GM12891 (cell line): Measurements from ENCODE around the gene IZUMO1.

Experiments used
- DNase-seq: peaks from one replicate; pipeline ENCODE4 v3.0.0; 2011; ENCODE audit warnings: low spot score; ENCODE audit not compliant: insufficient read length
- FAIRE-seq: peaks from 2 replicates; lab custom pipeline; 2011; peaks lifted over from hg19 to GRCh38; lab: Jason Lieb, UNC
- PAX5 ChIP-seq: IDR thresholded peaks from 2 replicates; pipeline ENCODE4 v1.6.1; 2011; ENCODE audit warnings: low read length, moderate library complexity, mild to moderate bottlenecking; ENCODE audit not compliant: insufficient read depth, severe bottlenecking
- POLR2A ChIP-seq: IDR thresholded peaks from 2 replicates; pipeline ENCODE4 v1.6.1; 2011; ENCODE audit warnings: low read depth, low read length, control low read depth
- POLR2AphosphoS5 ChIP-seq: IDR thresholded peaks from 2 replicates; pipeline ENCODE4 v1.6.1; 2011; ENCODE audit warnings: low read depth, low read length, control low read depth
- POU2F2 ChIP-seq: IDR thresholded peaks from 2 replicates; pipeline ENCODE4 v1.6.1; 2011; ENCODE audit warnings: low read depth, mild to moderate bottlenecking, control low read depth, low read length, moderate library complexity
- SPI1 ChIP-seq: IDR thresholded peaks from 2 replicates; pipeline ENCODE4 v1.6.1; 2011; ENCODE audit warnings: low read depth, low read length, control low read depth
- TAF1 ChIP-seq: IDR thresholded peaks from 2 replicates; pipeline ENCODE4 v1.6.1; 2011; ENCODE audit warnings: low read depth, low read length, control low read depth

Gene IZUMO1

DNA sequence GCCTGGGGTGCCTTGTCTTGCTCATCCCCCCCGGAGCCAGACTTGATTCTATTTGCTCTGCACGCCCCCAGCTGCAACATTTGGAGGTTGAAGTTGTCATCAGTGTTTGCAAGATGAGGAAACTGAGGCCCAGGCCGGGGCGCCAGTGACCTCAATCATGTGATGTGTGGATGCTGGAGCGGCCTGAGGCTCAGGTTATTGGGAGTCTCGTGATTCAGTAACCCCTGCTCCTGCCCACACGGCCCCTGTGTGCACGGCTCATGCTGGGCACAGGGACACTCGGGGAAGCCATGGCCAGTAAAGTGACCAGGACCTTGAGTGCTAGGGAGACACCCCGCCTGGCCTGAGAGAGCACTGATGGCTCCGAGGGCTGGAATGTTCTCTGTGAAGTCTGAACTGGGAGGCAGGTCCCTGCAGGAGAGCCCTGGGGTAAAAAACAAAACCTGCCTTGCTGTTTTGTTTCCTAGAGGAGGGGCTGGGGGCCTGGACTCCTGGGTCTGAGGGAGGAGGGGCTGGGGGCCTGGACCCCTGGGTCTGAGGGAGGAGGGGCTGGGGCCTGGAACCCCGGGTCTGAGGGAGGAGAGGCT is 10.5 kb upstream of the IZUMO1 start:
- TF ChIP-seq POU2F2 (no peak), TAF1 (no peak), PAX5 (no peak), SPI1 (no peak), POLR2AphosphoS5 (no peak), POLR2A (no peak)
- DNase-seq (no peak), FAIRE-seq (no peak)

DNA sequence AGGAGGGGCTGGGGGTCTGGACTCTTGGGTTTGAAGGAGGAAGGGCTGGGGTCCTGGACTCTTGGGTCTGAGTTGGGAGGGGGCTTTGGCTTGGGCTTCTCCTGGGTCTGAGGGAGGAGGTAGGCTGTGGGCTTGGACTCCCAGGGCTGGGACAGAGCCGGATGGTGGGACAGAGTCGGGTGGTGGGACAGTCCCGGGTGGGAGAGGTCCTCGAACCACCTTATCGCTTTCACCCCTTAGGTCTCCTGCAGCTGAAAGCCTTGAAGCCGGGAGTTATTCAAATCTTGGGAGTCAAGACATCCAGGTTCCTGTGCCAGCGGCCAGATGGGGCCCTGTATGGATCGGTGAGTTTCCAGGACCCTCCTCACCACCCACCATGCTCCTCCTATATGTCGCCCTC is 10.0 kb upstream of the IZUMO1 start:
- FAIRE-seq (no peak), DNase-seq (no peak)
- TF ChIP-seq PAX5: no peak
- no peak for TF ChIP-seq SPI1
- TF ChIP-seq POLR2AphosphoS5: no peak
- no peak for TF ChIP-seq TAF1
- no peak for TF ChIP-seq POU2F2
- no peak for TF ChIP-seq POLR2A

DNA sequence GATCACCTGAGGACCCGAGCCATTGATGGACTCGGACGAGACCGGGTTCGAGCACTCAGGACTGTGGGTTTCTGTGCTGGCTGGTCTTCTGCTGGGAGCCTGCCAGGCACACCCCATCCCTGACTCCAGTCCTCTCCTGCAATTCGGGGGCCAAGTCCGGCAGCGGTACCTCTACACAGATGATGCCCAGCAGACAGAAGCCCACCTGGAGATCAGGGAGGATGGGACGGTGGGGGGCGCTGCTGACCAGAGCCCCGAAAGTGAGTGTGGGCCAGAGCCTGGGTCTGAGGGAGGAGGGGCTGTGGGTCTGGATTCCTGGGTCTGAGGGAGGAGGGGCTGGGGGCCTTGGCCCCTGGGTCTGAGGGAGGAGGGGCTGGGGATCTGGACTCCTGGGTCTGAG is 9.5 kb upstream of the IZUMO1 start:
- DNase-seq: no peak
- TF ChIP-seq PAX5: no peak
- FAIRE-seq: no peak

DNA sequence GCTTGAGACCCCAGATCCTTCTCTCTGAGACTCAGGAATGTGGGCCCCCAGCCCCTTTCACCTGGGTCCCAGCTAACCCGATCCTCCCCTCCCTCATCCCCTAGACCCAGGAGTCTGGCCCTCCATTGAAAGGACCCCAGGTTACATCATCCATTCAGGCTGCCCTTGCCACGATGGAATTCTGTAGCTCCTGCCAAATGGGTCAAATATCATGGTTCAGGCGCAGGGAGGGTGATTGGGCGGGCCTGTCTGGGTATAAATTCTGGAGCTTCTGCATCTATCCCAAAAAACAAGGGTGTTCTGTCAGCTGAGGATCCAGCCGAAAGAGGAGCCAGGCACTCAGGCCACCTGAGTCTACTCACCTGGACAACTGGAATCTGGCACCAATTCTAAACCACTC is 9.1 kb upstream of the IZUMO1 start:
- FAIRE-seq (no peak), DNase-seq (no peak)
- TF ChIP-seq POLR2AphosphoS5: no peak
- no peak for TF ChIP-seq SPI1
- no peak for TF ChIP-seq PAX5
- no peak for TF ChIP-seq POU2F2
- TF ChIP-seq POLR2A: no peak
- TF ChIP-seq TAF1: no peak

DNA sequence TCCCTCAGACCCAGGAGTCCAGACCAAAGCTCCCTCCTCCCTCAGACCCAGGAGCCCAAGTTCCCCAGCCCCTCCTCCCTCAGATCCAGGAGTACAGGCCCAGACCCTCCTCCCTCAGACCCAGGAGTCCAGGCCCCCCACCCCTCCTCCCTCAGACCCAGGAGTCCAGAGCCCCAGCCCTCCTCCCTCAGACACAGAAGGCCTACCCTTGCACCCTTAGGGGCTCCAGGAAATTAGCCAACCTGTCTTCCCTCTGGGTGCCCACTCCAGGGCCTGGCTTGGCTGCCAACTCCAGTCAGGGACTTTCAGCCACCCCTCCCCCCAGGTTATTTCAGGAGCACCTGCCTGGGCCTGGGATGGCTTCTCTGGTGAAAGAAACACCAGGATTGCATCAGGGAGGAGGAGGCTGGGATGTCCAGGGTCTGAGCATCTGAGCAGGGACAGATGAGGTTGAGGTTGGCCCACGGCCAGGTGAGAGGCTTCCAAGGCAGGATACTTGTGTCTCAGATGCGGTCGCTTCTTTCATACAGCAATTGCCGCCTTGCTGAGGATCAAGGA is 8.5 kb upstream of the IZUMO1 start, which contains the start of gene FGF21:
Gene FGF21, plus strand, starts transcription at position 441 of the 558 bp plus-strand sequence. CDS start 713 bp downstream, outside the sequence.
- no peak for FAIRE-seq
- no peak for DNase-seq
- no peak for TF ChIP-seq POU2F2
- no peak for TF ChIP-seq TAF1
- no peak for TF ChIP-seq POLR2AphosphoS5
- TF ChIP-seq POLR2A: no peak
- TF ChIP-seq SPI1: no peak
- TF ChIP-seq PAX5: no peak

DNA sequence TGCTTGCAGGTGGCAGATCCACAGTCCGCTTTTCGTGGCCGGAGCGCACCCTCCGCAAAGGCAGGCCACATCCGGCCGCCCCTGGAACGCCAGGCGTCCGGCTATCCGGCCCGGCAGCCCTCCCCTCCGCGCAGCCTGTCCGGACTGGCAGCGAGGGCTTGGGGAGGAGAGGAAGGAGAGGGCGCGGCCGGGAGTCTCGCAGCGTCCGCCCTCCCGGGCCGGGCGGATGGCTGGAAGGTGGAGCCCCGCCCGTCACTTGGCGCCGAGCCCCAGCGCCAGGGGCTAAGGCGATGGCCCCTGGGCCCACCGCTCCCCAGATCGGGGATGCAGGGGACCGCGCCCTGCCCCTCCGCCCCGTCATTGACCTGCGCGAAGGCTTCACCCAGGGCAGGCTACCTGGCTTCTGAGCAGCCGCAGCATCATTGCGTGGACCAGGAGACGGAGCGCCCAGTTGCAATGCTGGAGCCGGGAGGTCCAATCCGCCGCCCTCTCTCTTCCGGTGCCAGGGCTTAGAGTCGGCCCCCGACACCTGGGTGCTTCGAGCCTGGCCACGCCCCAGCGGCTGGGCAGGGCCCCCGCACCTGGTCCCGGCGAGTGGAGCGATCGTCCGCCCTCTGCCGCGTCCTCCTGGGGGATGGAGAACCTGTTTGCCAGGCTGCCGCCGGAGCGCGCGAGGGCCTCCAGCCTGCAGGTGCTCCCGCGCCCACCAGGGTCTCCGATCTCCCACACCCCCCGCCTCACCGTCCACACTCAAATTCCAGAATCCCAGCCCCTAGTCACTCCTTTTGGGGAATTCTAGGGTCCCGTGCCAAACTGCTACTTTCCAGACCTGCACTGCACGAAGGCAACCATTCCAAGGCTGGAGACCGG is 6.0 kb upstream of the IZUMO1 start, which contains the start of gene FUT1:
Gene FUT1, minus strand, starts transcription at position 146 of the 870 bp plus-strand sequence. CDS start 1,360 bp downstream, outside the sequence.
- TF ChIP-seq POU2F2 (no peak), SPI1 (no peak)
- FAIRE-seq (no peak), DNase-seq (no peak)

DNA sequence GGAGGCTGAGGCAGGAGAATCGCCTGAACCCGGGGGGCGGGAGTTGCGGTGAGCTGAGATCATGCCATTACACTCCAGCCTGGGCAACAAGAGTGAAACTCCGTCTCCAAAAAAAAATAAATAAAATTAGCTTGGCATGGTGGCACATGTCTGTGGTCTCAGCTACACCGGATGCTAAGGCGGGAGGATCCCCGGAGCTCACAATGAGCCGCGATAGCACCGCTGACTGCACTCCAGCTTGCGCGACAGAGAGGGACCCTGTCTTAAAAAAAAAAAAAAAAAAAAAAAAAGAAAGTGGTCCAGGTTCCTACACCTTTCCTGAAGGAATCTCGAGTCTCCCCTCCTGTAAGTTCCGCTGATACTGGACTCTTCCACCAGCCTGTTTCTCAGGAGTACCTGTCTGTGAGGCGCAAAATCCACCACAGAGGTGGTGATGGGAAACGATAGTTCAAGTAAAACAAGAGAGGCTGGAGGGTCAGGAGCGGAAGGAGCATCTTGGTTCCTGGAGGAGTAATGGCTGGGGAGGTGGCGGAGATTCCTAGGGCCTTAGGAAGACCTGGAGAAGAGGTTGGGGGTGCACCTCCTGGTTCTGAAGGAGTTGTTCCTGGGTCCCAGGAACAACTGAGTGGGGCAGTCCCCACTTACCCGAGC is 5.3 kb upstream of the IZUMO1 start:
- DNase-seq (no peak), FAIRE-seq (no peak)
- TF ChIP-seq POLR2AphosphoS5 (no peak), TAF1 (no peak), POU2F2 (no peak), SPI1 (no peak), PAX5 (no peak), POLR2A (no peak)

DNA sequence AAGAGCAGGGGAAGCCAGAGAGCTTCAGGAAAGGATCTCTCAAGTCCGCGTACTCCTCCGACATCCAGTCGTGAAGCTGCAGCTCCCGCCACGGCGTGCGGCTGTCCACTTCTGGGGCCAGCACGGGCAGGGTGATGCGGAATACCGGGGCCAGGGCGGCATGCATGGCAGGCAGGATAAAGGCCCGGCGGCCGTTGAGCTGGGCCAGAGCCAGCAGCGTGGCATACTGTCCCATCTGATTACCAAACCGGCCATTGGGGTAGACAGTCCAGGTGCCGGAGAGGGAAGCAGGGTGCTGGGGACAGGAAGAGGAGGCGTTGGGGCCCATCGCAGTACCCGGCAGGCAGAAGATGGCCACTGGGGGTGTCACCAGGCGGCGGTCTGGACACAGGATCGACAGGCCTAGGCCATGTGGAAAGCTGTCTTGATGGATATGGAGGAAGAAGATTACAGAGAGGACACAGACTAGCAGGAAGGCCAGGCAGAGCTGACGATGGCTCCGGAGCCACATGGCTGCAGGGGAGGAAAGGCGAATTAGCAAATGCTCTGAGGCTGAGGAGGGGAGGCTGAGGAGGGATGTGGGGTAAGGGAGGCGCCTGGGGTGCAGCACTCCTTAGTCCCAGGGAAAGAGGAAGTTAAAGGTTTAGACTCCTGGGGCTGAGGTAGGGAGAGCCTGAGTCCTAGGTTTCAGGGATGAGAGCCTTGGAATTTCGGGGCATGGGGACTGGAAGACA is 4.2 kb upstream of the IZUMO1 start:
- FAIRE-seq (no peak), DNase-seq (no peak)
- no peak for TF ChIP-seq SPI1
- no peak for TF ChIP-seq POU2F2

DNA sequence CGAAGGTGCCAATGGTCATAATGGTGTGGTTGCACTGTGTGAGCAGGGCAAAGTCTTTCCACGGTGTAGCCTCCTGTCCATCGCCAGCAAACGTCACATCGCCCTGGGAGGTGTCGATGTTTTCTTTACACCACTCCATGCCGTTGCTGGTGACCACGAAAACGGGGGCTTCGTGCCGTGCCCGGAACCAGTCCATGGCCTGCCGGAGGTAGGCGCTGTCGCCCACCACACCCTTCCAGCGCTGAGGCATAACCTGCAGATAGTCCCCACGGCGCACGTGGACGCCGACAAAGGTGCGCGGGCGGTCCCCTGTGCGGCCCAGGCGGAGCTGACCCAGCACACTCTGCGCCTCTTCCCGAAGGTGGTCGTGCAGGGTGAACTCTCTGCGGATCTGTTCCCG is 3.6 kb upstream of the IZUMO1 start:
- FAIRE-seq: no peak
- TF ChIP-seq TAF1 (no peak), POU2F2 (no peak), SPI1 (no peak), POLR2A (no peak), PAX5 (no peak)
- no peak for DNase-seq
